K562 (cell line): ENCODE results near the gene ACSS2. TPM values are rescaled to one million over a fixed set of nuclear protein-coding genes. Genes with fewer than 3 reads are reported as not detected.

Source experiments
- AFF1 ChIP-seq, 2 experiments: fragments of 450-650 bp; IDR thresholded peaks; 2 replicates each; pipeline ENCODE4 v1.6.1; 2018; ENCODE audit warnings: mild to moderate bottlenecking in 2 of 2, low read depth in 1 of 2; ENCODE audit not compliant: partially characterized antibody in 2 of 2
- ATF4 ChIP-seq: fragments of 450-650 bp; formaldehyde crosslinking; IDR thresholded peaks from 2 replicates; pipeline ENCODE4 v1.4.0; 2022; ENCODE audit warnings: mild to moderate bottlenecking, moderate library complexity
- BRD9 ChIP-seq: fragments of 450-650 bp; IDR thresholded peaks from 2 replicates; pipeline ENCODE4 v1.6.1; 2018; ENCODE audit warnings: low read depth; ENCODE audit not compliant: partially characterized antibody
- CBX5 ChIP-seq: IDR thresholded peaks from 2 replicates; pipeline ENCODE4 v1.6.1; 2014; ENCODE audit warnings: low read depth, borderline replicate concordance
- JUND ChIP-seq, 2 experiments: IDR thresholded peaks; 2 replicates in 1 of 2; 3 replicates in 1 of 2; pipeline ENCODE4 v1.6.1; 2011; ENCODE audit warnings: borderline replicate concordance in 2 of 2, low read depth in 2 of 2, low read length in 2 of 2, improper control_type of control experiment in 1 of 2, missing biosample characterization in 1 of 2, missing genetic modification characterization in 1 of 2, missing genetic modification reagents in 1 of 2
- MAZ ChIP-seq, 2 experiments: fragments of 450-650 bp in 1 of 2; sonication (generic) in 1 of 2; formaldehyde crosslinking; IDR thresholded peaks in 1 of 2; conservative IDR thresholded peaks in 1 of 2; 2 replicates each; pipeline versions ENCODE4 v1.4.0 to v1.5.0; 2020; ENCODE audit warnings: mild to moderate bottlenecking in 1 of 2, missing genetic modification reagents in 1 of 2
- MEF2A ChIP-seq: IDR thresholded peaks from 2 replicates; pipeline ENCODE4 v1.6.1; 2011; ENCODE audit warnings: low read depth, mild to moderate bottlenecking, low read length, moderate library complexity; ENCODE audit not compliant: control insufficient read depth
- MEIS2 ChIP-seq: fragments of 450-650 bp; IDR thresholded peaks from 2 replicates; pipeline ENCODE4 v1.6.1; 2014; ENCODE audit warnings: mild to moderate bottlenecking; ENCODE audit not compliant: partially characterized antibody
- MYNN ChIP-seq, 2 experiments: sonication (generic); formaldehyde crosslinking in 1 of 2; IDR thresholded peaks; 2 replicates each; pipeline versions ENCODE4 v1.5.0 to v1.6.1; 2016 to 2020; ENCODE audit warnings: antibody characterized with exemption in 1 of 2, missing genetic modification reagents in 1 of 2
- NFIX ChIP-seq: fragments of 250-450 bp; sonication (Bioruptor Pico); IDR thresholded peaks from 2 replicates; pipeline ENCODE4 v1.4.0; 2020; ENCODE audit warnings: low read depth, mild to moderate bottlenecking, moderate library complexity
- NONO ChIP-seq, 2 experiments: fragments of 200-400 bp in 1 of 2; fragments of 450-650 bp in 1 of 2; formaldehyde crosslinking in 1 of 2; IDR thresholded peaks; 2 replicates each; pipeline ENCODE4 v1.6.1; 2017; ENCODE audit warnings: low read depth in 2 of 2, mild to moderate bottlenecking in 2 of 2, moderate library complexity in 2 of 2, low read length in 1 of 2
- NR1H2 ChIP-seq: sonication (generic); formaldehyde crosslinking; IDR thresholded peaks from 2 replicates; pipeline ENCODE4 v1.4.0; 2020; ENCODE audit warnings: mild to moderate bottlenecking, missing genetic modification reagents
- PTTG1 ChIP-seq: fragments of 450-650 bp; IDR thresholded peaks from 2 replicates; pipeline ENCODE4 v1.6.1; 2016; ENCODE audit warnings: low read depth, mild to moderate bottlenecking, missing genetic modification characterization, missing compliant biosample characterization
- RB1 ChIP-seq: fragments of 450-650 bp; IDR thresholded peaks from 2 replicates; pipeline ENCODE4 v1.6.1; 2017; ENCODE audit warnings: low read depth, mild to moderate bottlenecking
- RBM25 ChIP-seq: fragments of 200-400 bp; formaldehyde crosslinking; IDR thresholded peaks from 2 replicates; pipeline ENCODE4 v1.6.1; 2018; ENCODE audit warnings: low read length, low read depth, moderate library complexity; ENCODE audit not compliant: severe bottlenecking
- STAG1 ChIP-seq: sonication (generic); formaldehyde crosslinking; IDR thresholded peaks from 2 replicates; pipeline ENCODE4 v1.5.0; 2020; ENCODE audit warnings: missing genetic modification reagents, borderline replicate concordance
- STAT5B ChIP-seq: fragments of 250-450 bp; sonication (Bioruptor Pico); IDR thresholded peaks from 2 replicates; pipeline ENCODE4 v1.8.0; 2021; ENCODE audit warnings: mild to moderate bottlenecking, inconsistent platforms
- VEZF1 ChIP-seq: fragments of 200-800 bp; sonication (Bioruptor generic); IDR thresholded peaks from 2 replicates; pipeline ENCODE4 v1.6.1; 2017; ENCODE audit warnings: missing genetic modification characterization, missing compliant biosample characterization
- ZNF431 ChIP-seq: sonication (generic); formaldehyde crosslinking; IDR thresholded peaks from 2 replicates; pipeline ENCODE4 v1.8.0; 2022; ENCODE audit warnings: mild to moderate bottlenecking, missing genetic modification reagents
- polyA plus RNA-seq, 8 experiments: library from polyadenylated mRNA; depleted of rRNA in 4 of 8; stranded (reverse) in 5 of 8; unstranded in 3 of 8; fragments of >200 nt; fragmentation: Nextera tagmentation in 2 of 8; fragmentation: Illumina TruSeq in 1 of 8; extraction: Ambion mirVana in 2 of 8; extraction: Trizol in 1 of 8; gene quantifications; 2 replicates each; pipeline versions ENCODE4 v1.2.1 to v1.2.3, GENCODE V29; 2011 to 2014; ENCODE audit warnings: inconsistent platforms in 1 of 8, missing spikeins in 1 of 8
- total RNA-seq, 7 experiments: library from RNA; depleted of rRNA in 6 of 7; stranded (reverse); fragments of >200 nt in 6 of 7; fragmentation: Illumina TruSeq in 2 of 7; extraction: Trizol in 2 of 7; gene quantifications; 2 replicates each; pipeline versions ENCODE4 v1.2.1 to v1.2.3, GENCODE V29; 2011 to 2021; ENCODE audit warnings: low replicate concordance in 1 of 7

Gene ACSS2
- total and polyA plus RNA-seq, 9 of the 15 experiments (the other 6 are each of a cell fraction or from before 2014, with no cell fraction given) = 21.9 to 246 (median 66.2) TPM

- TF ChIP-seq NONO (IDR thresholded peaks at IDR 0.05; ENCODE audit: low read depth in 2 of 2, low read length in 1 of 2) = no peak
- TF ChIP-seq AFF1 (IDR thresholded peaks at IDR 0.05; ENCODE audit: low read depth in 1 of 2, partially characterized antibody in 2 of 2) = no peak
- TF ChIP-seq RBM25 = no peak
- no peak for TF ChIP-seq NFIX
- no peak for TF ChIP-seq CBX5
- no peak for TF ChIP-seq NR1H2 (CRISPR knock-in tag)
- peak; percentile 31; the same call in 1 of the 2 replicates for TF ChIP-seq VEZF1 (CRISPR knock-in tag)
- TF ChIP-seq MEF2A = no peak
- peak; percentile 19 to 61; a peak in 1 of 4 replicates for TF ChIP-seq MAZ (CRISPR knock-in tag; conservative IDR thresholded peaks at IDR 0.05 in 1 of 2, IDR thresholded peaks at IDR 0.05 in 1 of 2)
- no peak for TF ChIP-seq ZNF431 (CRISPR knock-in tag)
- TF ChIP-seq ATF4 (CRISPR knock-in tag) = no peak
- TF ChIP-seq STAG1 = peak; percentile 64; the same call in 1 of the 2 replicates
- no peak for TF ChIP-seq STAT5B
- no peak for TF ChIP-seq PTTG1 (tag)
- TF ChIP-seq MYNN (IDR thresholded peaks at IDR 0.05) = 0 out of 2 replicates have a peak, but pooled peaks have one; percentile 28
- no peak for TF ChIP-seq MYNN (CRISPR knock-in tag; IDR thresholded peaks at IDR 0.05)
- TF ChIP-seq JUND (IDR thresholded peaks at IDR 0.05; ENCODE audit: borderline replicate concordance, low read depth, low read length) = no peak
- TF ChIP-seq JUND (tag; IDR thresholded peaks at IDR 0.05; ENCODE audit: borderline replicate concordance, low read depth, low read length) = 0 out of 3 replicates have a peak, but pooled peaks have one; percentile 10
- no peak for TF ChIP-seq MEIS2
- peak; percentile 58; the same call in 1 of the 2 replicates for TF ChIP-seq RB1
- TF ChIP-seq BRD9 = peak; percentile 83
Observed at GRCh38 chr20:34874094-34874654, 2.2 kb upstream of the ACSS2 start (continued).
